ENCODE results near the gene CYTH1.

CYTH1 gene

GRCh38 chr17:78731904-78732303, 50.2 kb downstream of the CYTH1 start:
- no peak for DNase-seq

DNA sequence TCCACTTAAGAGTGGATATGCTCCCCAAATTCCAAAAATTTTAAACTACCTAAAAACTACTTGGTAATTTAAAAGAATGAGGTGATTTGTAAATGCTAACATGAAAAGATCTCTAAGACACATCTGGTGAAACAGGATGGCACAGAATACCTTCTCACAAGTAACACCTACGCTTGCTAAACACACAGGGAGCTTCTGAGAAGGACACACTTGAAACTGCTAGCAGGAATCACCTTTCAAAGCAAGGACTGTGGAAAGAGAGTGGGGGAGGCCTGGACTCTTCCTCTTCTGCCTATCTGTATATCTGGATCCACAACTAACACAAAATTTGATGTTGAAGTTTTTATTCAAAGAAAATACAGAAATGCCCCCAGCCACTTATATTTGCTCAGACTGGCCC, 52.4 kb downstream of the CYTH1 start:
- DNase-seq, result no peak

GRCh38 chr17:78728495-78728894, 53.6 kb downstream of the CYTH1 start:
- DNase-seq, result no peak

DNA sequence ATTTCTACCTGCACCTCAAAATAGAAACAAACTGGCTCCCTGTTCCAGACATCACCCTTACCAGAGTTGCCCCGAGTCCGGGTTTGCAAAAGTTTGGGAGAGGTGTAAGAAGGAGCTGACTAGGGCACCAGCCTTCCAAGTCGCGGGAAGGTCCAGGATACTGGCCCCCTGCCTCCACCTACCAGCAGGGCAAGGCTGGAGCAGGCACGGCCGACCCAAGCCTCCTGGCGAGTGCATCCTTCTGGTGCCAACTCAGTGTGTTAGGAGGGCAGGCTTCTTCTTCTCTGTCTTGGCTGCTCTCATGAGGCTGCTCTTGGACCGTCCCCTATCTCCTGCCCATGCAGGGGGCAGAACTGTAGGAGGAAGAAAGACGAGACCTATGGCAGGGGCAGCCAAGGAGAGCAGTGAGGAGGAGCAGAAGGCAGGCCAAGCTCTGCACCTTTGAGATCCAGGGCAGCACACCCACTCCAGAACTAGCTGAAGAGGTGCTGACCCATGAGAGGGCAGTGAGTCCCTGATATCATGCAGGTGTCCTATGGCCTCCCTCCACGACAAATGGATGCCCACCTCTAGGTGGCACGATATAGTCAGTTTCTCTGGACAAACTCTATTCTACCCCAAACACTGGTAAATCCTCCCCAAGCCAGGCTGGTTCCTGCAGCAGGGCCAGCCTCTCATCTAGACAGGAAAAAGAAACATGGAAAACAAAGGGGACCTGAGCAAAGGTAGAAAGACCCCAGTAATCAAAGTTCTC, 54.4 kb downstream of the CYTH1 start:
- no peak for DNase-seq

DNA sequence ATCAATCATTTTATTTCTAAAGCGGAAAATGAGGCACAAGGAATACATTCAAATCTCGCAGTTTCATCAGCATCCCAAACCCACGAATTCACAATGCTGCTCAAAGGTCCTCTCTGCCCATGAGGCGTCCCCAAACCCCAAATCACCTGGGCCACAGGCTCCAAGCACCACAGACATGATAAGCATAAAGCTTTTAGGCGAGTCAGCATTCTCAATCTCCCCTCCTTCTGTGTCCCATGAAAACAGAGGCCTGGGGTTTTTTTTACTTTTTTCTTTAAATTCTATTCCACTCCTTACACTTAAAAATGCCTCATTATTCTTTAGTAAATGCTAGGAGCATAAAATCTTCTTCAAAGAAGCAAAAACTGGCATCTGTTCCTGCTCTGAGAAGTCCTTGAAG, 55.0 kb downstream of the CYTH1 start:
- no peak for DNase-seq

DNA sequence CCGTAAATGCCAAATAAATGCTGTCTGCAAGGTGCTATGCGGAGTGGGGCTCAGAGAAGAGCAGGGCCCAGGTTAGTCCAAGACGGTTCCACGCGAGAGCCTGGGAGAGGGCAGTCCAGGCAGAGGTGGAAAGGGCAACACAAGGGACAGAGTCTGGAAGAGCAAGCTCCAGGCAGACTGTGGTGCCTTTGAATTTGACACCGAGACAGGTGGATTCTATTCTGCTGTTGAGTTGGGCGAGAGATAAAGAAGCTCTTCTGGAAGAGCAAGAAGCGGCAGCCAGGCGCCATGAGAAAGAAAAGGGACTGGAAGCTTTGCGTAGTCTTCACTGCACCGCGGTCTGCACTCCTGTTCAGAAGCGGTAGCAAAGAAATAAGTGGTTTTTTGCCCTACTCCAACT, 55.6 kb downstream of the CYTH1 start:
- DNase-seq, result no peak

DNA sequence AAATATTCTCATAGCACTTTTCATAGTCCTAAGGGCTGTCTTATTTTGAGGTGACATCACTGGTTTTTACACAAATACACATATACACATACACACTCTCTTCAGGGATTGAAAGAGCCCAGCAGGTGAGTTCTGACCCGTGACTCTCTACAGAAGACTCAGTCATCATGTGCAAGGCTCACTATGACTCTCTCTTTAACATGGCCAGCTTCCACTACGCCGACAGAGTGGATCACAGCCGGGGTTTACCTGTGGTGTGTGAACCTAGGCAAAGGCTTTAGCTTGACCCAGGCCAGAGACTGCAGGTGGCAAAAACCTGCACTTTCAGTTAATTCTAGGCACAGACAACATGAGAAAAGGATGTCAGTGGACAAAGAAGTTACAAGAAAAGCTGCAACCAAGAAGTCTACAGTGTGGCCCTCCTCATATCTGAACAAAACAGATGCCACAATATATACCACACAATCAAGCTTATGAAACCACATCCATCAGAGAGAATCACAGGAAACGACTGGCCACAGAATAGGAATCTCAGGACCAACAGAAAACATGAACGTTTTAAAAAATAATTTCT, 56.5 kb downstream of the CYTH1 start:
- no peak for DNase-seq

- DNase-seq, result no peak
Measured at GRCh38 chr17:78724999-78725398, 57.1 kb downstream of the CYTH1 start.

DNA sequence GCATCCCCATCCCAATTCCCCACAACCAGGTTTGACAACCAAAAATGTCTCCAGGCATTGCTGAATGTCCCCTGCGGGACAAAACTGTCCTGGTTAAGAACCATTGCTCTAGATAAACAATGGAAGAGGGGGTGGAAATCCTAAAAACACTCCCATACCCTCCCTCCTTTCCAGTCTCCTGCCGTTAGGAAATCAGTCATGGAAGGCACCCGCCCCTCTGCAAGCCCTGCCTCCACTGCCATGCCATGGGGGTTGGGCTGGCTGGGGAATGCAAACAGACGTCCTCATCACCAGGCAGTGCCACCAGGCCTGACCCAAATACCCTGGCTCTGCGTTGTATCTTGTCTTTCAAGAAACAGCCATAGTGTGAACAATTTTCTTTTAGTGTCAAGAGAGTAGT, 57.5 kb downstream of the CYTH1 start:
- DNase-seq, result no peak

DNA sequence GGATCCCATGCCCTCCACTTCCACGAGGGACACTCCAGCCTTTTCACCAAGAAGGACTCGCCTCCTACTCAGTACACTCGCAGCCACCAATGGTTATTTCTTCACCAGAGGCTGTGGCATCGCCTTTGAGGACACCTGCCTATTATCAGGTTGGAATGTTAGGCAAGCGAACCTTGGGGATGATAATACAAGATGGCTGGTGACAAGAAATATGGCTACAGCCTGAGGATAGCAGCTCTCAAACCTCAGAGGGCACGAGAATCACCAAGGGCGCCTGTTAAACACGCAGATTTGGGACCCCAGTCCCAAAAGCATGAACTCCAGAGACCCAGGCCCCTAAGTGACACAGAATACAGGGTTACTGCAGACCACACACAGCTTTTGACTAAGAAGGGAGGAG, 58.1 kb downstream of the CYTH1 start:
- no peak for DNase-seq

- DNase-seq, result no peak
Measured at GRCh38 chr17:78723001-78723796, 58.9 kb downstream of the CYTH1 start.

DNA sequence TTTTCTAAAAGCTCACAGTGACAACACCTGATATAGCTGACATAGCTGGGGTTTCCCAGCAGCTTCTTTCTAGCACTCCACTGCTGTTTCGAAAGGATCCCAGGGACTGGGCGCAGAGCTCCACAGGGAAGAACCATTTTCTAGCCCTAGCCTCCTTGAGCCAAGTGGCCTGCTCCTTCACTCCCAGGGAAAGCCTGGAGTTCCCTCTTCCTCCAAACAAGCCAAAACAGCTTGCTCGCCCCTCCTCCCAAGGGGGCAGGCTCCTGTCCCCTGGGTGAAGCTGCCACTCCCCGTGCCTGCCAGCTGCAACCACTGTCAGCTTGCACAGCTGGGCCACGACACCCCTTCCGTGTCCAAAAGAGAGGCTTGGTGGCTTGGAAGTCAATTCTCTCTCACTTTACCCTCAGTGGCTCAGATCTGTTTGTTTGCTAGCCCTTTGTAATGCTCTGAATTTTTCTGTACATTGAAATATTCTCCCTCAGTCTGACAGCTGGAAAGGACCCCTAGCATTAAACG, 59.8 kb downstream of the CYTH1 start:
- DNase-seq, result no peak

- no peak for DNase-seq
Measured at GRCh38 chr17:78719630-78720298, 62.3 kb downstream of the CYTH1 start.

- DNase-seq, result no peak
Measured at GRCh38 chr17:78718575-78719208, 63.4 kb downstream of the CYTH1 start.

DNA sequence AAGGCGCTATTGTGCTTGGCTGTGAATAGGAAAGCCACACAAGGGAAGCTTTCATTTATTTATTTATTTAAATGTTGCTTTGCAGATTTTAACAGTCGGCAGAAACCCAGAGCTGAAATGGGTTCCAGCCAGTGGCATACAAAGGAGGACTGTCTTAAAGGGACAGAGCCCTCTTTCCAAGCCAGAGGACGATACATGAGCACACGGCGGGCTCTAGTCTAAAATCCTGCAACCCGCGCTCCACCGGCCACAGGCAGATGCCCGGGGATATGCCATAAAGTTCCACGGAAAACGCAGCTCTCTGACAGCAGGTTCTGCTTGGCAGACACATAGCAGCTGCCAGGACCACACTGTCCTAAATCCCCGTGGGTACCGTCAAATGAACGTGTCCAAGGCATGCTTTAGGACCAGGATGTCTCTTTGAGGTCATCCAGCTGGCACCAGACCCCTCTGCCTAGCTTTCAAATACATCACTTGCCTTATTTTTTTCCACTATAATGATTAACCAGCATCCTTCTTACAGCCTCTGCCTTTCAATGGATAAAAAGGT, 64.6 kb downstream of the CYTH1 start:
- DNase-seq, result no peak

- no peak for DNase-seq
Measured at GRCh38 chr17:78716814-78717393, 65.2 kb downstream of the CYTH1 start.

DNA sequence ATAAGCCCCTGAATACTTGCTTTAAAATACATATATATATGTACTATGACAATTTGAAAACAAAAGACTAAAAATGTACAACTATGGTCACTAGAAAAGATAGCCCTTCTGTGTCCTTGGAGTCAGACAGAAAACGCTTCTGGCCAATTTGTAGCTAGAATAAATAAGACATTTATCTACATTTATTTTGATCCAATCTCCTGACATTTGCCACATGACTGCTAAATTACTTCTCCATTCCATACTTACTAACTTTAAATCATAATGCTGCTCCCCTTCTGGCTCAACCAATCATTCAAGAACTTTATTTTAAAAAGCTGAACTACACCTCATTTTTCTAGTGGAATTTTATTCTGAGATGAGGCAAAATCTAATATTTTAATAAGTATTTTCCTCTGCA, 65.8 kb downstream of the CYTH1 start:
- no peak for DNase-seq

- no peak for DNase-seq
Measured at GRCh38 chr17:78715876-78716275, 66.2 kb downstream of the CYTH1 start.

DNA sequence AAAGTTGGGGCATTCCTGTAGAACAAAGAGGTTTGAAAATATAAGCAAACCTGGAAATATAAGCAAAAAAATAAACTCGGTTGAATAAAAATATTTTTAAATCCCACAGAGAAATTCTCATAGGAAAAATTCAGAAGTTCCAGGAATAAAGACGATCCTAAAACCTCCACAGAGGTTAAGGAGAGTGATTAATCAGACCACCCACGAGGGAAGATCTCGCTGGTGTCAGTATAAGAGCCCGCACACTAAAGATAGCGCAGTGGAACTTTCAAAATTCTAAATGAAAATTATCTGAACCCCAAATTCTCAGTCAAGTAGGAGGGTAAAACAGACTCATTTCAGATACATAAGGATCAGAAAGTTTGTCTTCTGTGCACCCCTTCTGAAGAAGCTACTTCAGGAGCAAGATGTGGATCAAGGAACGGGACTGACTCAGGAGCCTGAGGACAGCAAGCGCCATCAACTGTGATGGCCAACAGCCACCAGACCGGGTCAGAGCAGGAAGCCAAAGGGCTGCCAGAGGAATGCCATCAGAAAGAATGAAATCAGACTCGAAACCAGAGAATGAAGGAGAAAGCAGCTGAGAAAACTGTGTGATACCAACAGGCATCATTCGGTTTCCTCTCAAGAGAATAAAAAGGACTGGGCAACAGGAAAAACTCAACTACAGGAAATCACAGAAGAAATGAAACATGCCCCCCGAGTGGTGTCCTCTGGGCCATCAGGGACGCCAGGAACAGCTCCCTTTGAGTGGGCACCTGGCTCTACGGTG, 66.9 kb downstream of the CYTH1 start:
- no peak for DNase-seq

DNA sequence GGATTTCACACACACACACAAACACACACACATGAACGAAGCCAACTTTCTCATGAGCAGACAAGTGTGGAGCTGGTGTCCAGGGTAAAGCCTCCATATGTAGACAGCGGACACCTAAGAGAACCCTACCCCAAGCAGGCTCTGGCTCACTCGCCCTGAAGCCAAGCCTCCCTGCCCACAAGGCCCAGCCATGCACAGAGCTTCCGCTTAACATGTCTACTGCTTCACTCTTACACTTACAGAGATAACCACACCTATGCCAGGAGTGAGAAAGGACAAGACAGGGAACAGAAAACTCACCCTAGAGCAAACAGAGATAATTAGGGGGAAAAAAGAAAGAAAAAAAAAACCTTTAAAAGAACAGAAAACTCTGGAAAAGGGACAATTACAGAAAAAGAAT, 67.5 kb downstream of the CYTH1 start:
- DNase-seq, result no peak

- no peak for DNase-seq
Measured at GRCh38 chr17:78712043-78712442, 70.0 kb downstream of the CYTH1 start.

Data from GOT3 (cell line).